Natural killer cell (primary cell): Measurements from ENCODE around the gene SLX9. TPM values are rescaled to one million over a fixed set of nuclear protein-coding genes. Genes with fewer than 3 reads are reported as not detected.
A peak's percentile ranks its signal among the peaks of the same experiment; 100 is the strongest.

Source experiments
- ATAC-seq, 3 donors: fragments of 150-1000 bp in 2 of 3; fragments of 200-7000 bp in 1 of 3; cut with Tn5 transposase; 1 replicate in 1 of 3; 2 replicates in 2 of 3; pipeline ENCODE4 v1.10.0; 2021; ENCODE audit warnings: mild to moderate bottlenecking in 2 of 3, moderate library complexity in 2 of 3
- DNase-seq, 2 donors: peaks; one replicate each; pipeline versions ENCODE4 v3.0.0 to v3.0.0-alpha.2; 2013 to 2021; ENCODE audit warnings: mixed read lengths in 1 of 2
- H3K27ac ChIP-seq: one replicate; pipeline ENCODE4 v1.5.1; 2013; ENCODE audit warnings: mild to moderate bottlenecking, low read length
- H3K27me3 ChIP-seq: one replicate; pipeline ENCODE4 v1.6.1; 2013; ENCODE audit warnings: low read length; ENCODE audit not compliant: control insufficient read depth, insufficient read depth
- H3K36me3 ChIP-seq: one replicate; pipeline ENCODE4 v1.6.1; 2013; ENCODE audit warnings: low read length; ENCODE audit not compliant: control insufficient read depth, insufficient read depth
- H3K4me1 ChIP-seq: one replicate; pipeline ENCODE4 v1.6.1; 2013; ENCODE audit warnings: low read length; ENCODE audit not compliant: control insufficient read depth, insufficient read depth
- H3K4me3 ChIP-seq: one replicate; pipeline ENCODE4 v1.5.1; 2013; ENCODE audit warnings: low read length
- H3K9me3 ChIP-seq: one replicate; pipeline ENCODE4 v1.6.1; 2013; ENCODE audit warnings: low read length; ENCODE audit not compliant: control insufficient read depth, insufficient read depth
- H3K27ac Mint-ChIP-seq, 2 donors: one replicate each; pipeline ENCODE4 v1.8.0; 2022; ENCODE audit warnings: mild to moderate bottlenecking in 2 of 2, mixed read lengths in 2 of 2, moderate library complexity in 1 of 2
- H3K27me3 Mint-ChIP-seq, 2 donors: one replicate each; pipeline ENCODE4 v1.8.0; 2022; ENCODE audit warnings: low read depth in 2 of 2, mixed read lengths in 2 of 2
- H3K36me3 Mint-ChIP-seq: one replicate; pipeline ENCODE4 v1.8.0; 2022; ENCODE audit warnings: mixed read lengths
- H3K4me1 Mint-ChIP-seq, 2 donors: one replicate each; pipeline ENCODE4 v1.8.0; 2022; ENCODE audit warnings: mixed read lengths in 2 of 2
- H3K4me3 Mint-ChIP-seq: one replicate; pipeline ENCODE4 v1.8.0; 2022; ENCODE audit warnings: mild to moderate bottlenecking, moderate library complexity, mixed read lengths
- H3K9me3 Mint-ChIP-seq, 2 donors: one replicate each; pipeline ENCODE4 v1.8.0; 2022; ENCODE audit warnings: mixed read lengths in 2 of 2
- CTCF ChIP-seq: fragments of 200-600 bp; IDR thresholded peaks from one replicate; pipeline ENCODE4 v1.8.0; 2022; ENCODE audit warnings: antibody characterized with exemption
- WGBS: methylation state at CpG from one replicate; pipeline ENCODE4 v1.1.7; 2013; ENCODE audit warnings: missing lambda C conversion rate; ENCODE audit not compliant: insufficient coverage; 5-methylcytosine and 5-hydroxymethylcytosine counted together
- intact Hi-C: fragments of 100-400 bp; cut with micrococcal nuclease; formaldehyde crosslinking; loops from one replicate; pipeline ENCODE4 v1.14.2; 2022
- total RNA-seq, 4 donors: library from RNA; stranded (reverse); fragments of 120-200 nt in 1 of 4; gene quantifications; one replicate each; pipeline versions ENCODE4 v1.2.3 to v1.2.4, GENCODE V29; 2013 to 2022

Gene SLX9
- total RNA-seq, 3 donors from 2014 or later (not counting 1 experiment from before 2014, with no cell fraction given), result 12.8 to 22.9 (median 20.0) TPM

- Mint-ChIP-seq H3K9me3 (no peaks in the 10 kb centered on the region), H3K4me1 (peaks cover 35 to 38% of the 10 kb centered on the region in 2 donors), H3K36me3 (no peaks in the 10 kb centered on the region), H3K4me3 (peak overlapping the region; percentile 32), H3K27me3 (no peaks in the 10 kb centered on the region), H3K27ac (peak overlapping the region in 1 of 2 donors; percentile 44)
- intact Hi-C loops, result loop anchor here (5.0 kb wide), 1 partner anchor 421 kb away; no protein-coding TSS in a partner anchor
- Histone ChIP-seq H3K4me1 (peaks cover 49% of the 10 kb centered on the region), H3K27ac (no peak overlapping the region), H3K27me3 (no peaks in the 10 kb centered on the region), H3K4me3 (peak overlapping the region; percentile 15), H3K36me3 (no peaks in the 10 kb centered on the region), H3K9me3 (no peaks in the 10 kb centered on the region)
- DNase-seq (no peak), ATAC-seq (no peak)
- WGBS, result 64% methylated on average over 25 of the region's 25 CpGs
- no peak for TF ChIP-seq CTCF
These were observed 6.5 kb upstream of the SLX9 start for GRCh38 chr21:44933199-44933917.

- DNase-seq, result no peak
- H3K27ac ChIP-seq, result no peak overlapping the region
- H3K4me1 Mint-ChIP-seq, result peaks cover 31 to 36% of the 10 kb centered on the region in 2 donors
- no peaks in the 10 kb centered on the region for H3K9me3 ChIP-seq
- no peak overlapping the region for H3K27ac Mint-ChIP-seq
- H3K4me3 ChIP-seq, result no peak overlapping the region
- intact Hi-C loops, result loop anchor here (5.0 kb wide), 1 partner anchor 422 kb away; no protein-coding TSS in a partner anchor
- TF ChIP-seq CTCF, result no peak
- WGBS, result 97% methylated on average over 6 of the region's 6 CpGs
- peaks cover 45% of the 10 kb centered on the region for H3K4me1 ChIP-seq
- no peaks in the 10 kb centered on the region for H3K27me3 Mint-ChIP-seq
- H3K4me3 Mint-ChIP-seq, result no peak overlapping the region
- H3K36me3 ChIP-seq, result no peaks in the 10 kb centered on the region
- H3K27me3 ChIP-seq, result no peaks in the 10 kb centered on the region
- no peaks in the 10 kb centered on the region for H3K36me3 Mint-ChIP-seq
- no peak for ATAC-seq
- no peaks in the 10 kb centered on the region for H3K9me3 Mint-ChIP-seq
These were observed 5.9 kb upstream of the SLX9 start for GRCh38 chr21:44933918-44934260.

DNA sequence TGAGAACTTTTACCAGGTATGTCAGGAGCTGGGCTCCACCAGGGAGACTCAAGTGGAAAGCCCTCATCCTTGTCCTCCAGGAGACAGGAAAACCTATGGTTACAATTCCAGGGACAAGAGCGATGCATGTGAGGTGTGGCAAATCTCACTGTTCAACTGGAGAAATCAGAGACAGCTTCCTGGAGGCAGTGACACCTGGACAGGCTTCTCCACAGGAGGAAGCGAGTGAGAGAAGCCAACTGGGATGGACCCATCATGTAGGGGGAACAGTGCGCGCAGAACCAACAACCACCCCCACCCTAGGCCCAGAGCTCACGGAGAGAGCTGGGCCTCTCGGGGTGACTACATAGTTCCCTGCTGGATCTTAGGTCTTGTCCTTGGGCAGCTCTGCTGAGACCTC lies 5.6 kb upstream of the SLX9 start:
- H3K27ac ChIP-seq, result no peak overlapping the region
- Mint-ChIP-seq H3K27me3 (no peaks in the 10 kb centered on the region), H3K36me3 (no peaks in the 10 kb centered on the region), H3K9me3 (no peaks in the 10 kb centered on the region), H3K4me3 (no peak overlapping the region), H3K4me1 (peaks cover 27 to 36% of the 10 kb centered on the region in 2 donors), H3K27ac (no peak overlapping the region)
- H3K9me3 ChIP-seq, result no peaks in the 10 kb centered on the region
- no peaks in the 10 kb centered on the region for H3K27me3 ChIP-seq
- ATAC-seq (no peak), DNase-seq (no peak)
- TF ChIP-seq CTCF, result no peak
- no peaks in the 10 kb centered on the region for H3K36me3 ChIP-seq
- intact Hi-C loops, result loop anchor here (5.0 kb wide), 1 partner anchor 422 kb away; no protein-coding TSS in a partner anchor
- H3K4me3 ChIP-seq, result no peak overlapping the region
- peaks cover 45% of the 10 kb centered on the region for H3K4me1 ChIP-seq
- WGBS, result over 99% methylated on average over 6 of the region's 6 CpGs
